HEK293 (cell line): ENCODE data around the gene VAPA.

ENCODE experiments used
- CTCF ChIA-PET: fragments of 350-600 bp; formaldehyde crosslinking; extraction: SDS; loops from one replicate; lab custom pipeline; 2021; ENCODE audit warnings: antibody characterized with exemption; lab: Yijun Ruan, JAX
- POLR2A ChIA-PET: fragments of 300-600 bp; formaldehyde crosslinking; extraction: SDS; loops from one replicate; lab custom pipeline; 2020; ENCODE audit warnings: antibody characterized with exemption, inconsistent platforms; lab: Yijun Ruan, JAX
- H3K27ac ChIP-seq: fragments of 200-500 bp; sonication (Bioruptor generic); 2 replicates; pipeline ENCODE4 v1.5.1; 2014; ENCODE audit warnings: low read depth, low read length, control low read depth, inconsistent platforms; ENCODE audit errors: extremely low read depth
- H3K36me3 ChIP-seq, 2 experiments: fragments of 200-500 bp in 1 of 2; sonication (Bioruptor generic) in 1 of 2; 1 replicate in 1 of 2; 2 replicates in 1 of 2; pipeline ENCODE4 v1.5.1; 2014 to 2017; ENCODE audit warnings: inconsistent platforms in 2 of 2, low read length in 2 of 2; ENCODE audit not compliant: control insufficient read depth in 2 of 2, insufficient read depth in 1 of 2
- H3K4me1 ChIP-seq: fragments of 200-500 bp; sonication (Bioruptor generic); 2 replicates; pipeline ENCODE4 v1.5.1; 2014; ENCODE audit warnings: mild to moderate bottlenecking, low read length, inconsistent platforms; ENCODE audit not compliant: control insufficient read depth, insufficient read depth
- H3K4me3 ChIP-seq: 2 replicates; pipeline ENCODE4 v1.5.1; 2011; ENCODE audit warnings: low read depth, mild to moderate bottlenecking, control low read depth, low read length, moderate library complexity
- H3K9me3 ChIP-seq: fragments of 200-500 bp; sonication (Bioruptor generic); 2 replicates; pipeline ENCODE4 v1.5.1; 2014; ENCODE audit warnings: low read depth, low read length, inconsistent platforms; ENCODE audit not compliant: control insufficient read depth, insufficient read depth
- BCL11B ChIP-seq: fragments of 450-650 bp; formaldehyde crosslinking; IDR thresholded peaks from 2 replicates; pipeline ENCODE4 v1.5.1; 2016; ENCODE audit warnings: low read depth, missing biosample characterization, missing genetic modification characterization
- GLIS1 ChIP-seq: fragments of 450-650 bp; formaldehyde crosslinking; IDR thresholded peaks from 2 replicates; pipeline ENCODE4 v1.5.1; 2016; ENCODE audit warnings: missing biosample characterization, missing genetic modification characterization
- INSM2 ChIP-seq: fragments of 450-650 bp; formaldehyde crosslinking; IDR thresholded peaks from 2 replicates; pipeline ENCODE4 v1.5.1; 2016; ENCODE audit warnings: missing biosample characterization, missing genetic modification characterization
- KLF8 ChIP-seq: fragments of 450-650 bp; formaldehyde crosslinking; IDR thresholded peaks from 2 replicates; pipeline ENCODE4 v1.5.1; 2016; ENCODE audit warnings: missing biosample characterization, missing genetic modification characterization
- SP2 ChIP-seq: fragments of 450-650 bp; formaldehyde crosslinking; IDR thresholded peaks from 2 replicates; pipeline ENCODE4 v1.5.1; 2016; ENCODE audit warnings: missing biosample characterization, missing genetic modification characterization
- YY2 ChIP-seq: fragments of 450-650 bp; formaldehyde crosslinking; IDR thresholded peaks from 2 replicates; pipeline ENCODE4 v1.5.1; 2016; ENCODE audit warnings: missing biosample characterization, missing genetic modification characterization
- ZBTB1 ChIP-seq: fragments of 450-650 bp; formaldehyde crosslinking; IDR thresholded peaks from 2 replicates; pipeline ENCODE4 v1.5.1; 2016; ENCODE audit warnings: missing biosample characterization, missing genetic modification characterization
- ZBTB11 ChIP-seq: fragments of 450-650 bp; formaldehyde crosslinking; conservative IDR thresholded peaks from 2 replicates; pipeline ENCODE4 v1.5.1; 2016; ENCODE audit warnings: low read depth, missing biosample characterization, missing genetic modification characterization
- ZNF140 ChIP-seq: fragments of 450-650 bp; formaldehyde crosslinking; IDR thresholded peaks from 2 replicates; pipeline ENCODE4 v1.5.1; 2016; ENCODE audit warnings: missing biosample characterization, missing genetic modification characterization
- ZNF302 ChIP-seq: fragments of 450-650 bp; formaldehyde crosslinking; IDR thresholded peaks from 2 replicates; pipeline ENCODE4 v1.5.1; 2016; ENCODE audit warnings: missing biosample characterization, missing genetic modification characterization, low read depth
- ZNF596 ChIP-seq: fragments of 450-650 bp; IDR thresholded peaks from 2 replicates; pipeline ENCODE4 v1.5.0; 2018; ENCODE audit warnings: missing biosample characterization, mild to moderate bottlenecking, missing genetic modification characterization, moderate library complexity
- ZNF621 ChIP-seq: fragments of 450-650 bp; formaldehyde crosslinking; IDR thresholded peaks from 2 replicates; pipeline ENCODE4 v1.5.1; 2017; ENCODE audit warnings: missing biosample characterization, missing genetic modification characterization
- ZNF704 ChIP-seq: fragments of 450-650 bp; formaldehyde crosslinking; IDR thresholded peaks from 2 replicates; pipeline ENCODE4 v1.5.1; 2016; ENCODE audit warnings: missing biosample characterization, missing genetic modification characterization
- ZNF768 ChIP-seq: fragments of 450-650 bp; formaldehyde crosslinking; IDR thresholded peaks from 2 replicates; pipeline ENCODE4 v1.5.1; 2018; ENCODE audit warnings: missing biosample characterization, mild to moderate bottlenecking, missing genetic modification characterization
- TF ChIP-seq, protein P1 (sequence below): fragments of 450-650 bp; formaldehyde crosslinking; IDR thresholded peaks from 2 replicates; pipeline ENCODE4 v1.5.1; 2016; ENCODE audit warnings: missing biosample characterization, missing genetic modification characterization, low read depth
- TF ChIP-seq, protein P2 (sequence below): fragments of 450-650 bp; IDR thresholded peaks from 2 replicates; pipeline ENCODE4 v1.5.1; 2018; ENCODE audit warnings: missing biosample characterization, mild to moderate bottlenecking, missing genetic modification characterization
- TF ChIP-seq, protein P3 (sequence below): fragments of 450-650 bp; formaldehyde crosslinking; IDR thresholded peaks from 2 replicates; pipeline ENCODE4 v1.5.1; 2016; ENCODE audit warnings: missing biosample characterization, missing genetic modification characterization
- TF ChIP-seq, protein P4 (sequence below): fragments of 450-650 bp; formaldehyde crosslinking; IDR thresholded peaks from 2 replicates; pipeline ENCODE4 v1.5.1; 2017; ENCODE audit warnings: missing biosample characterization, missing genetic modification characterization
- TF ChIP-seq, protein P5 (sequence below): fragments of 450-650 bp; formaldehyde crosslinking; IDR thresholded peaks from 2 replicates; pipeline ENCODE4; 2016; ENCODE audit warnings: missing biosample characterization, missing genetic modification characterization

The VAPA gene

GRCh38 chr18:10008006-10008647 is 94.3 kb downstream of the VAPA start:
- no peaks in the 10 kb centered on the region for H3K9me3 ChIP-seq
- H3K36me3 ChIP-seq, result no peaks in the 10 kb centered on the region
- POLR2A ChIA-PET, result no interaction called here
- CTCF ChIA-PET, result no interaction called here
- H3K4me1 ChIP-seq, result no peaks in the 10 kb centered on the region; the same call in 1 of the 2 replicates
- H3K27ac ChIP-seq, result no peak overlapping the region
- no peak overlapping the region for H3K4me3 ChIP-seq
- TF ChIP-seq SP2 (tag by site-specific recombination) (no peak), YY2 (tag by site-specific recombination) (no peak), INSM2 (no peak), ZNF302 (no peak), GLIS1 (tag by site-specific recombination) (no peak), ZNF621 (tag by site-specific recombination) (no peak), ZNF596 (tag by site-specific recombination) (no peak), ZNF768 (tag by site-specific recombination) (no peak), ZBTB1 (tag by site-specific recombination) (no peak), ZBTB11 (no peak), BCL11B (no peak), KLF8 (no peak), ZNF140 (no peak), ZNF704 (tag by site-specific recombination) (no peak)
- TF ChIP-seq, protein P1, sequence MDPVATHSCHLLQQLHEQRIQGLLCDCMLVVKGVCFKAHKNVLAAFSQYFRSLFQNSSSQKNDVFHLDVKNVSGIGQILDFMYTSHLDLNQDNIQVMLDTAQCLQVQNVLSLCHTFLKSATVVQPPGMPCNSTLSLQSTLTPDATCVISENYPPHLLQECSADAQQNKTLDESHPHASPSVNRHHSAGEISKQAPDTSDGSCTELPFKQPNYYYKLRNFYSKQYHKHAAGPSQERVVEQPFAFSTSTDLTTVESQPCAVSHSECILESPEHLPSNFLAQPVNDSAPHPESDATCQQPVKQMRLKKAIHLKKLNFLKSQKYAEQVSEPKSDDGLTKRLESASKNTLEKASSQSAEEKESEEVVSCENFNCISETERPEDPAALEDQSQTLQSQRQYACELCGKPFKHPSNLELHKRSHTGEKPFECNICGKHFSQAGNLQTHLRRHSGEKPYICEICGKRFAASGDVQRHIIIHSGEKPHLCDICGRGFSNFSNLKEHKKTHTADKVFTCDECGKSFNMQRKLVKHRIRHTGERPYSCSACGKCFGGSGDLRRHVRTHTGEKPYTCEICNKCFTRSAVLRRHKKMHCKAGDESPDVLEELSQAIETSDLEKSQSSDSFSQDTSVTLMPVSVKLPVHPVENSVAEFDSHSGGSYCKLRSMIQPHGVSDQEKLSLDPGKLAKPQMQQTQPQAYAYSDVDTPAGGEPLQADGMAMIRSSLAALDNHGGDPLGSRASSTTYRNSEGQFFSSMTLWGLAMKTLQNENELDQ (tag by site-specific recombination), result no peak
- TF ChIP-seq, protein P2, sequence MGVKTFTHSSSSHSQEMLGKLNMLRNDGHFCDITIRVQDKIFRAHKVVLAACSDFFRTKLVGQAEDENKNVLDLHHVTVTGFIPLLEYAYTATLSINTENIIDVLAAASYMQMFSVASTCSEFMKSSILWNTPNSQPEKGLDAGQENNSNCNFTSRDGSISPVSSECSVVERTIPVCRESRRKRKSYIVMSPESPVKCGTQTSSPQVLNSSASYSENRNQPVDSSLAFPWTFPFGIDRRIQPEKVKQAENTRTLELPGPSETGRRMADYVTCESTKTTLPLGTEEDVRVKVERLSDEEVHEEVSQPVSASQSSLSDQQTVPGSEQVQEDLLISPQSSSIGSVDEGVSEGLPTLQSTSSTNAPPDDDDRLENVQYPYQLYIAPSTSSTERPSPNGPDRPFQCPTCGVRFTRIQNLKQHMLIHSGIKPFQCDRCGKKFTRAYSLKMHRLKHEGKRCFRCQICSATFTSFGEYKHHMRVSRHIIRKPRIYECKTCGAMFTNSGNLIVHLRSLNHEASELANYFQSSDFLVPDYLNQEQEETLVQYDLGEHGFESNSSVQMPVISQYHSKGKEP (tag by site-specific recombination), result no peak
- TF ChIP-seq, protein P3, sequence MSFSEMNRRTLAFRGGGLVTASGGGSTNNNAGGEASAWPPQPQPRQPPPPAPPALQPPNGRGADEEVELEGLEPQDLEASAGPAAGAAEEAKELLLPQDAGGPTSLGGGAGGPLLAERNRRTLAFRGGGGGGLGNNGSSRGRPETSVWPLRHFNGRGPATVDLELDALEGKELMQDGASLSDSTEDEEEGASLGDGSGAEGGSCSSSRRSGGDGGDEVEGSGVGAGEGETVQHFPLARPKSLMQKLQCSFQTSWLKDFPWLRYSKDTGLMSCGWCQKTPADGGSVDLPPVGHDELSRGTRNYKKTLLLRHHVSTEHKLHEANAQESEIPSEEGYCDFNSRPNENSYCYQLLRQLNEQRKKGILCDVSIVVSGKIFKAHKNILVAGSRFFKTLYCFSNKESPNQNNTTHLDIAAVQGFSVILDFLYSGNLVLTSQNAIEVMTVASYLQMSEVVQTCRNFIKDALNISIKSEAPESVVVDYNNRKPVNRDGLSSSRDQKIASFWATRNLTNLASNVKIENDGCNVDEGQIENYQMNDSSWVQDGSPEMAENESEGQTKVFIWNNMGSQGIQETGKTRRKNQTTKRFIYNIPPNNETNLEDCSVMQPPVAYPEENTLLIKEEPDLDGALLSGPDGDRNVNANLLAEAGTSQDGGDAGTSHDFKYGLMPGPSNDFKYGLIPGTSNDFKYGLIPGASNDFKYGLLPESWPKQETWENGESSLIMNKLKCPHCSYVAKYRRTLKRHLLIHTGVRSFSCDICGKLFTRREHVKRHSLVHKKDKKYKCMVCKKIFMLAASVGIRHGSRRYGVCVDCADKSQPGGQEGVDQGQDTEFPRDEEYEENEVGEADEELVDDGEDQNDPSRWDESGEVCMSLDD (tag by site-specific recombination), result no peak
- TF ChIP-seq, protein P4, sequence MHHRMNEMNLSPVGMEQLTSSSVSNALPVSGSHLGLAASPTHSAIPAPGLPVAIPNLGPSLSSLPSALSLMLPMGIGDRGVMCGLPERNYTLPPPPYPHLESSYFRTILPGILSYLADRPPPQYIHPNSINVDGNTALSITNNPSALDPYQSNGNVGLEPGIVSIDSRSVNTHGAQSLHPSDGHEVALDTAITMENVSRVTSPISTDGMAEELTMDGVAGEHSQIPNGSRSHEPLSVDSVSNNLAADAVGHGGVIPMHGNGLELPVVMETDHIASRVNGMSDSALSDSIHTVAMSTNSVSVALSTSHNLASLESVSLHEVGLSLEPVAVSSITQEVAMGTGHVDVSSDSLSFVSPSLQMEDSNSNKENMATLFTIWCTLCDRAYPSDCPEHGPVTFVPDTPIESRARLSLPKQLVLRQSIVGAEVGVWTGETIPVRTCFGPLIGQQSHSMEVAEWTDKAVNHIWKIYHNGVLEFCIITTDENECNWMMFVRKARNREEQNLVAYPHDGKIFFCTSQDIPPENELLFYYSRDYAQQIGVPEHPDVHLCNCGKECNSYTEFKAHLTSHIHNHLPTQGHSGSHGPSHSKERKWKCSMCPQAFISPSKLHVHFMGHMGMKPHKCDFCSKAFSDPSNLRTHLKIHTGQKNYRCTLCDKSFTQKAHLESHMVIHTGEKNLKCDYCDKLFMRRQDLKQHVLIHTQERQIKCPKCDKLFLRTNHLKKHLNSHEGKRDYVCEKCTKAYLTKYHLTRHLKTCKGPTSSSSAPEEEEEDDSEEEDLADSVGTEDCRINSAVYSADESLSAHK (tag by site-specific recombination), result no peak
- TF ChIP-seq, protein P5, sequence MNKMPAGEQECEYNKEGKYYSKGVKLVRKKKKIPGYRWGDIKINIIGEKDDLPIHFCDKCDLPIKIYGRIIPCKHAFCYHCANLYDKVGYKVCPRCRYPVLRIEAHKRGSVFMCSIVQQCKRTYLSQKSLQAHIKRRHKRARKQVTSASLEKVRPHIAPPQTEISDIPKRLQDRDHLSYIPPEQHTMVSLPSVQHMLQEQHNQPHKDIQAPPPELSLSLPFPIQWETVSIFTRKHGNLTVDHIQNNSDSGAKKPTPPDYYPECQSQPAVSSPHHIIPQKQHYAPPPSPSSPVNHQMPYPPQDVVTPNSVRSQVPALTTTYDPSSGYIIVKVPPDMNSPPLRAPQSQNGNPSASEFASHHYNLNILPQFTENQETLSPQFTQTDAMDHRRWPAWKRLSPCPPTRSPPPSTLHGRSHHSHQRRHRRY (tag by site-specific recombination), result no peak
